NCI-H345 (cell line): ENCODE results near the gene ACOT13.
A peak's percentile ranks its signal among the peaks of the same experiment; 100 is the strongest.
"Not testable (repeated sequence)": the region's sequence is repeated elsewhere in the genome, so short reads cannot be mapped to it uniquely, and the experiment has no call there.

ENCODE experiments used
- DNase-seq: peaks from one replicate; lab custom pipeline; 2025; lab: John Stamatoyannopoulos, UW

ACOT13 gene

DNA sequence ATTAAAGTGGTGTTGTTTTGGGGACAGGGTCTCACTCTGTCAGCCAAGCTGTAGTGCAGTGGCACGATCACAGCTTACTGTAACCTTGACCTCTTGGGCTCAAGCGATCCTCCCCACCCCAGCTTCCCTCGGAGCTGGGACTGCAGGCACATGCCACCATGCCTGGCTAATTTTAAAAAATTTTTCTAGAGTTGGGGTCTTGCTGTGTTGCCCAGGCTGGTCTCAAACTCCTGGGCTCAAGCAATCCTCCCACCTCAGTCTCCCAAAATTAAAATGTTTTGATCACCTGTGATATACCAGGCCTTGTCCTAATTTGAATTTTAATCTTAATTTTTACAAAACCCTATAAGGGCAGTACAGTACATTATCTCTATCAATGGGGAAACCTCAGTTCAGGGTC, 25.5 kb downstream of the ACOT13 start:
- no peak for DNase-seq

DNA sequence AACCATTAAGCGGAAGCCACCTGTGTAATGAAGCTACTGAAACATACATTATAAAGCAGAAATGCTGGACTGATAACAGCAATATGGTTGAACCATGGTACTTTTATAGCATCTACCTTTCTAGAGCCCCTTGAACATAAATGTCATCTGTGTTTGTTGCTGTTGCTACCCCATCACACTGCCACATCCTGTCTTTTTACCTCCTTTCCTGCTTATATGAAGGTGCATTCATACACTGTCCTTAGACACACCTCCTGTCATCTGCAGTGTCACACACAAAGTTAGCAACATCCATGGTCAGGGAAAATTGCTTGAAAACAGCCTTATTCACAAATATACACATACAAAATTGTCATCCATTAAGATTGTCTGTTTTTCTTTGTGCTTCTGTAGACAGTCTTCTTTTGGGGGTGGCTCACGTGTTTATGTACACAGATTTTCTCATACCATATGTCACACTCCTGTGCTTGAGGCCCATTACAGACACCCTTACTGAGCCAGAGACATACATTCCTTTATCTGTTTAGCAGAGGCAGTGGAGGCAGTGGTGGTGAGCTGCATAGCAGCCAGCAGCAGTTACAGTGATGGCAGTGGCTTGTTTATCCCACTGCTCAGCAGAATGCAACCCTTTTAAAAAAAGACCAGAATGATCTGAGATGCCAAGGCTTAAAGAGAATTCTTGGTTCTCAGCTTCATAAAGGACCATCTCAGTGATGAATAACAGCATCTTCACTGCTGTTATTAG, 26.1 kb downstream of the ACOT13 start:
- DNase-seq = no peak

DNA sequence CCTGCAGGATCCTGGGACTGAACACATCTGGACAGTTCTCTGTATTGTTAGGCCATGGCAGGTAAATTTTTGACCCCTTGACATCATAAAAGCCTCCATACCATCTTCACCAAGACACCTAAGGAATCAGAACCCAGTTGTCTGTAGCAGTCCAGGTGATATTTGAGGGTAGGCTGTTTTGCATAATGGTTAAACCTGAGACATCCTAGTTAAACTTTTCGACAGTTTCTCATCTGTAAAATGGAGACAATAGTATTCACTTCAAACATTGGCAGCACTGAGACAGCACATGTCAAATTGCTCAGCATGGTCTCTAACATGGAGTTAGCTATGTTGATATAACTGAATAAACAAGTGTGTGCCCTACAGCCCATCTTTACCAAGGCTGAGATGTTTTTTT, 27.3 kb downstream of the ACOT13 start:
- peak; percentile 27 for DNase-seq

DNA sequence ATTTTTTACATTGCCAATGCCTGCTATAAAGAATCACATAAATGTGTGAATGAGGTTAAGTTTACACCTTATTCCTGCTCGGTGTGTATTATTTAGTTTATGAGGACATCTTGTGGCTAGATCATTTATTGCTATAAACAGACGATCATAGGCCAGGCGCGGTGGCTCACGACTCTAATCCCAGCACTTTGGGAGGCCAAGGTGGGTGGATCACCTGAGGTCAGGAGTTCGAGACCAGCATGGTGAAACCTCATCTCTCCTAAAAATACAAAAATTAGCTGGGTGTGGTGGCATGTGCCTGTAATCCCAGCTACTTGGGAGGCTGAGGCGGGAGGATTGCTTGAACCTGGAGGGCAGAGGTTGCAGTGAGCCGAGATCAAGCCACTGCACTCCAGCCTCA, 28.8 kb downstream of the ACOT13 start:
- DNase-seq = peak; percentile 57

DNA sequence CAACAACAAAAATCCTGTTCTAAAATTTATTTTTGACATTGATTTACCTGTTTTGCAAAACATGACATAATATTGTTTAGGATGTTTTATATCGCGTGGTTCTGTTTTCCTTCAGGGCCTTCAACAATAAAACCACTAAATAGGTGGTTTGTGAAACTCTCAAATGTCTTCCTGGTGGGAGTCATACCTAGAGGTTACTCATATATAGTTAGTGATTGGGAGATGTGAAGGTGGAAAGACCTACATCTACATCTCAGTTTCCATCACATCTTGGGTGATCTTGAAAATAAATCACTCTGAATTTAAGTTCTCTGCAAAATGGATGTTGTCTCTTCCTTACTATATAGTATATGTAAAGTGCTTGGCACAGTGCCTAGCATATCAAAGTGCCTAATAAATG, 29.2 kb downstream of the ACOT13 start:
- no peak for DNase-seq

DNA sequence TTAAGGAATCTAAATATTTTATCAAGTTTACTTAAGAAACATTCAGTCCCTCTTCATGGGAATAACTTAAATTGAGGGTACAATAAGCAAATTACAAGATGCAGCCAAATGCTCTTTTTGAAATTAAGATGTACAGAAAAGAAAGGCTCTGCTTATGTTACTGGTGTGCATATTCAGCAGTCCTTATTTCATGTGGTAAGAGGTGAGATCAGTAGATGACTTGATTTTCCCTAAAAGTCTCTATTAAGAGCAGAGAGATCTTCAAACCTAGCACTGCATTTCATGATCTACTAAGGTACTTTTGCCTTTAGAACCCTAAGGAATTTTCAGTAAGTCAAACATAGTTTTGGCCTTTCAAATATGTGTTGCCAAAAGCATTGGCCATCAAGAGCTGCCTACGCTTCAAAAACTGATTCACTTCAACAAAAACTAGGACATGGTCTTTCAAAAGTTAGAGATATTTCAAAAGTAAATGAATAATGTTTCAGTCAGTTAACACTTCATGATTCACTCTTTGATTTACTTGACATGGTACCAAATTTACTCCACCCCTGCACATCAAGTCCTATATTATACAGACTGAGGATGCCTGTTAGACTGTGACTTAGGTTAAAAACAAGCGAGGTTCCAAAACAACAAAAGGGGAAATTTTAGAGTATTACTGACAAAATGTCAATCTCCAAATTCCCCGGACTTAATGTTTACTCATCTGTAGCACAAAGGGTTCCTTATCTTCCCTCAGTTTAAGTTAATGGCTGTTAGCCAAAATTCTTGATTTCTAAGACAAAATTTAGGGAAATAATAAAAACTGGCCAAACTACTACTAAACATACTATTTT, 32.9 kb downstream of the ACOT13 start:
- DNase-seq = no peak

DNA sequence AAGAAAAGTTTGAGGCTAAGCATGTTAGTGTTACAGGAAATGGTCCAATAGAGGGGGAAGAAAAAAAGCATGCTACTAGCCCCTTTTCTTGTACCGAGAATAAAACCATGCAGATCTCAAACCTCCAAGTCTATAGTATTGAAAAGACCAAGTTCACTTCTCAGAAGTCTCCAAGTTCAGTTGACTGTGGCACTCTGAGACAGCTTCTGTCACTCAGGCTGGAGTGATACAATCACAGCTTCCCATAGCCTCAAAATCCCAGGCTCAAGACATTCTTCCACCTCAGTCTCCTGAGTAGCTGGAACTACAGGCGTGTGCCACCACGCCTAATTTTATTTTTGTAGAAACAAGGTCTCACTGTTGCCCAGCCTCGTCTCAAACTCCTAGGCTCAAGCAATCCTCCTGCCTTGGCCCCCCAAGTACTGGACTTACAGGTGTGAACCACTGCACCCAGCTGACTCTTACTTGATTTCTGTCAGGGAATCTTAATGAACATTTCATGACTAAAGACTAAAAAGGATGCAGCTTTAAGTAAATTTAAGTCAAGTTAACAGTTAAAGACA, 35.9 kb downstream of the ACOT13 start:
- no peak for DNase-seq

DNA sequence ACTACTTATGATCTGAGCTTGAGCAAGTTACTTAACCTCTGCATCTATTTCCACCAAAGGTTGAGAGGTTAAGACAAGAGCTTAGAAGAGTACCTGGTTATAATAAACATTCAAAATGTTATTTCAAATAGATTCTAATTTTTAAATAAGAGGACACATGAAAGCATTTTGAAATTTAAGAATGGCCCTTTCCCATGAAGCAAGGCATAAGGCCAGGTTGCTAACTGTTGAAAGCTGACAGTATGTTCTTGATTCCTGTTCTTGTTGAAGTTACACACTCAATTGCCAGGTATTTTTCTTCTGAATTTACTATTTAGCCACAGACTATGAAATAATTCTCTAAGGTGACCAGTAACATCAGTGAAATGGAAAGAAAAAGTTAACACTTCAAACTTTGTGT, 37.6 kb downstream of the ACOT13 start:
- no peak for DNase-seq

DNA sequence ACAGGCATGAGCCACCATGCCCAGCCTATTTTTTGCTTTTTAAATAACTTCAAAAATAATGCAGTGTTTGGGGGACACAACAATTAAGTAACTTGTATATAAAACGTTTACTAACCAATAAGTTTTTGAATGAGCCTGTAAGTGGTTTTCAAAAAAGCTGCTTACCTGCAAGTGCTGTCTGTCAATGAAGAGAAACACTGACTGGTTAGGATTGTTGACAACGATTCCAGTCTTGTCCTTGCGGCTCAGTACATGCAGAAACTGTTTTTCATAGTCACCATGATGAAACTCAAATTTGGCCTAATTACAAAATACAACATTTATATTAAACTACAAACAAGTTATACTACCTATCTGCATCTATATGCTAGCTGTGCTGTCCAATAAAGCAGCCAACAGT, 41.7 kb downstream of the ACOT13 start:
- no peak for DNase-seq

DNA sequence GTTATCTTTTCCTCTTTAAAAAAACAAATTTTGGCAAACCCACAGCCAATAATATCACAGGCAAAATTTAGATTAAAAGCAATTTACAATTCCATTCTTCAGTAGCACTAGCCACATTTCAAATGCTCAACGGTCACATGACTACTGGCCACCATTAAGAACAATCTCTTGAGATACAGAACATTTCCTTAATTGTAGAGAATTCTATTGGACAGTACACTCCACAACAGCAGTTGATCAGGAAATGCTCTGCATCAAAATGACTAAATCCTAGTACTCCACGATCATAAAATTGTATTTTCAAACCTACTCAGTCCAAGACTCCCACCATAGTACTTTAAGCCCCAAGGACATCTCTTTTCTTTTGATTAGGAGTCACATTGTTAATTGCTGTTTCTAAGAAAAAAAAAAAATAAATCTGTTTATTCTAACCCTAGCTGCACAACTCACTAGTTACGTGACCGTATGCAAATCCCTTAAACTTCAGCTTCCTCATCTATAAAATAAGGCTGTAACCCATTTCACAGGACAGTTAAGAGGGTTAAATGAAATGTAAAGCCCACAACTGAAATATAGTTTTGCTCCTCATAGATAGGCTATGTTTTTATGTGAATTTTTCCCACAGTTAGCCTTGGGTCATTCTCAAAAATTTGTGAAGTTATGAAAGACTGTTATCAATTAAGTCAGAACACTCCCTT, 42.3 kb downstream of the ACOT13 start:
- DNase-seq = no peak

DNA sequence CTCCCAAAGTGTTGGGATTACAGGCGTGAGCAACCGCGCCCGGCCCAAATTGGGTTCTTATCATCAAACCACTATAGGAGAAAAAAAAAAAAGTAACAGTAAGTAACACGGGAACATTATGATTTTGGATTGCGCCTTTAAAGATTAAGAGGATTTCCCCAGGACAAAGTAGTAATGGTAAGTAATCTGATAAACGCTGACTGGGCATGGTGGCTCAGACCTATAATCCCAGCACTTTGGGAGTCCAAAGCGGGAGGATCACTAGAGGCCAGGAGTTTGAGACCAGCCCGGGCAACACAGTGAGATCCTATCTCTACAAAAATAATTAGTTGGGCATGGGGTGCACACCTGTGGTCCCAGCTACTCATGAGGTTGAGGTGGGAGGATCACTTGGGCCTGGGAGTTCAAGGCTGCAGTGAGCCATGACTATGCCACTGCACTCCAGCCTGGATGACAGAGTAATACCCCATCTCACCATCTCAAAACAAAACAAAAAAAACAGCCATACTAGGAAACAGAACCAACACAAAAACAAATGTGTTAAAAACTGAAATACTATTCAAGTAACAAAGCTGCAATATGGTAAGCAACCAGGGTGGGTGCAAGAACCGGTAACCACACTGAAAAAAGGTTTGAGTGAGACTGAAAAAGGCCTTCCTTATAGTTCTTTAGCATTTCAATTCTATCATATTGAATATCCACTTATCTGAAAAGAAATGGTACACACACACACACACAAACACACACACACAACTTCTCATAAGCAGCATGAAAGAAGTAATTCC, 43.8 kb downstream of the ACOT13 start:
- no peak for DNase-seq

DNA sequence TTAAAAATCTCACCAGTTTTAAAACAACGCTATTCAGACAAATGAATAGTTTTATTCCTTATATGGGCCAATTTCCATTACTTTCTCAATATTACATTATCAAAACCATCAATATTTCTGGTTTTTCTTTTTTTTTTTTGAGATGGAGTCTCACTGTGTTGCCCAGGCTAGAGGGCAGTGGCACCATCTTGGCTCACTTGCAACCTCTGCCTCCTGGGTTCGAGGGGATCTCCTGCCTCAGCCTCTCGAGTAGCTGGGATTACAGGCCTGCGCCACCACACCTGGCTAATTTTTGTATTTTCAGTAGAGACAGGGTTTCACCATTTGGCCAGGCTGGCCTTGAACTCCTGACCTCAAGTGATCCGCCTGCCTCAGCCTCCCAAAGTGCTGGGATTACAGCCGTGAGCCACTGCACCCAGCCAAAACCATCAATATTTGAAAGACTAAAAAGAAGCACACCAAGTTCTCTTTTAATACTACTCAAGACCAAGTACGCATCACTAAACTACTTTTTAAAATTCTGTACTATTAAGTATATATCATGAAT, 49.8 kb downstream of the ACOT13 start:
- not testable (repeated sequence) for DNase-seq

DNA sequence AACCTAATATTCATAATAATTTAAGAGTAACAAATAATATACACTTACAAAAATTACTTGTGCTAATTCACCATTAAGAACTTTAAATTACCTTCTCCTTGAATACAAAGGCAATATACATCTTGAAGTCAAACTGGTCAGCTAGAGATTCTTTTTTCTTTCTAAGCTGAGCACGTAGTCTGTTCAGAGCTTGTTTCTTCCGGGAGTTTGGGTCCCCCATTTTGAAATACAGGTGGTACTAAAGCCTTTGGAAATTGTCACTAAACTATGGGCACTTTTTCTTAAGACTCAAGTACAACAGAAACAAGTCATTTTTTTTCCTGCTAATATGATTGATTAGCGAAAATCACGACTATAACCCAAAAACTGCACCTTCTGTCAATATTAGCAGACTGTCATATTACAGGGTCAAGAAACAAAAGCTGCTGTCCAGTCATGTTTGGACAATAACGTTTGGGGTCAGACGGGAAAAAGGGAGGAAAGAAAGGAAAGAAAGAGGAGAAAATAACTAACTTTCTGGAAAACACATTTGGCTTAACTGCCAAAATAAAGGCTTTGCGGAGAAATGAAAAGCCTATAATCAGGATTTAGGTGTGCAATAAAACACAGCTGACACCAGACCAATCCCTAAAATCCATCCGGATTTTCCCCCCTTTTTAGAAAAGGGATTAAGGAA, 51.7 kb downstream of the ACOT13 start:
- DNase-seq = no peak

DNA sequence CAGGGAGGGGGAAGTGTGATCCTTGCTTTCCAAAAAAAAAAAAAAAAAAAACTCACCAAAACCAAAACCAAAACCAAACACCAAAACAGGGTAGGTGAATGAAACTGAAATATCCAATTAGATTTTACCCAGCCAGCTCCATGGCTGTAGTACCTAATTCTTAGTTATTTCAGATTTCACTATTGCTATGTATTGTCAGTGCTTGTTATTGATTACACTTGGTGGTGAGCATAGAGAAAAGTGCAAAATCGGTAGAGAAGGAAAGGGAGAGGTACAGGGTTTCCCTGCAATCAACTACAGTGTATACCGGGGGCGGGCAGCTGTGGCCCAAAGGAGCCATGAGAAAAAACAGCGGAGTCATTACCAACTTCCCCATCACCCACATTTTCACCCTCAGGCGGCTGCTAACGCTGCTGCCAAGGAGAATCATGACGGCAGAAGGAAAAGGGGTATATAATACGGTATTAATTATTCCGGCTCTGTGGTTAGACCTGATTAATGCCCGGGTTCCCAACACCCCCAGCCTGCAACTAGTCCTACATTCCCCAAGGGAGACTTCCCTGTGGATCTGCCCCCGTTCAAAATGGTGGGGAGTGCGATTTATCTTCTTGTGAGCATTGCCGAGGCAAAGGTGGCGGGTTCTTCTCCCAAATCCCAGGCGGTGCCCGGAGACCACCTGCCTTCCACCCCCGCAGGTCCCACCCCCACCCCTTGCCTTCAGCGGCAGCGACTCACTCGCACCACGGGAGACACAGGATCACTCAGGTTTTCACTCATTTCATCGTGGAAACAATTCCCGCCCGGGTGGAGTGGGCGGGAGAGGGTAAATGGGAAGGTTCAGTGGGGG, 52.5 kb downstream of the ACOT13 start, which contains the start of gene C6orf62:
Gene C6orf62 (minus strand): TSS at position 30 of the 847 bp plus-strand sequence. CDS start 486 bp downstream, outside the sequence.
- no peak for DNase-seq

DNA sequence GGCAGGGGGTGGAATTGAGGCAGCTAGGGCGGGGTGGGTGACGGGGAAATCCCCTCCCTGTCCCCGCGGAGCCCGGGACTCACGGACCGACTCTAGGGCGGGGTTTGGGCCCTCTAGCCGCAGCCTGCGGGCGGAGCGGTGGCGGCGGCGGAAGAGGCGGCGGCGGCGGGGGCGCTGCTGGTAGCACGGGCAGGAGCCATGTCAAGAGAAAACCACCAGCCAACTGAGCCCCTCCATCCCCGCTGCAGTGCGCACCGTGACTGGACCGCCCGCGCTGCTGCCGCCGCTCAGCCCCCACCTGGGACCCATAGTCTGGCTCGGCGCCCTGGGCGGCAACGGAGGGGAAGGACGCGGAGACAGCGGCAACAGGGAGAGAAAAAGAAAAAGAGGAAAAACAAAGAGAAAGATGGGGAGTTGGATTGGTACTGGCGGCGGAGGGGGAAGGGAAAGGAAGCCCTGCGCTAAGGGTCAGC, 53.3 kb downstream of the ACOT13 start:
- DNase-seq = peak; percentile 43

DNA sequence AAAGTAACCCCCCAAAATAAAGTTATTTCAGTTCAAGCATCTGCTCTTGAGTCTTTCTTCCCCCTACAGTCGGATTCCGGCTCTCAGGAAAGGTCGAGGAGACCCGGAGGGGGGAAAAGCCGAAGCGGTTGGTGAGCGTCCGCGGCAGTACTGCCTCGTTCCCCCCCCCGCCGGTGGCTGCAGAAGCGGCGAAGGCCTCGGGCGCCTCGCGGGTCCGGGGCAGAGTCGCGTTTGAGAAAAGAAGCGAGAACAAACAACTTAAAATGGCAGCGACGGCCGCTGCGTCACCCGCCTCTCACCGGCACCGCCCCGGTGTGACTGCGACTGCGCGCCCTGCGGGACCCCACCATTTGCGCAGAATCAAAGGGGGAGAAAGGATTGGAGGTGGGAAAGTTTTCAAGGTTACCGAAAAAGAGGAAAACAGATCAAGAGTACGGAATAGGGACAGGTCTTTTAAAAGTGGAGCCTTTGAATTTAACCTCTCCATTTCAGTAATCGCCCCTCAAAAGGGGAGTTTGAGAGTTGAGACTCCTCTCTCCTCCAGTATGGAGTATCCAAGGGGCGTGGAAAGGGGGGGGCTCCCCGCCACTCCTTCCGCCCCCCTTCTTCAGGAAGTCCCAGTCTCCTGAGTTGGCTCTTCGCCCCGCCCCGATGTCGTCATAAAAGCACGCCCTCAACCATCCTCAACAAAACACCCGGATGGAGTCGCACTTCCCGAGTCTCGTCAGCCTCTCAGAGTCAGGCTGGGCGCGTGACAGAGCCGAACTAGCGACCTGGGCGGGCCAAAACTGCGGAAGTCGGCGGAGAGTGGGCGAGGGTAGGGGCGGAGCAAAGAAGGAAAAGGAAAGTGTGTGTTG, 54.0 kb downstream of the ACOT13 start:
- DNase-seq = peak; percentile 100

DNA sequence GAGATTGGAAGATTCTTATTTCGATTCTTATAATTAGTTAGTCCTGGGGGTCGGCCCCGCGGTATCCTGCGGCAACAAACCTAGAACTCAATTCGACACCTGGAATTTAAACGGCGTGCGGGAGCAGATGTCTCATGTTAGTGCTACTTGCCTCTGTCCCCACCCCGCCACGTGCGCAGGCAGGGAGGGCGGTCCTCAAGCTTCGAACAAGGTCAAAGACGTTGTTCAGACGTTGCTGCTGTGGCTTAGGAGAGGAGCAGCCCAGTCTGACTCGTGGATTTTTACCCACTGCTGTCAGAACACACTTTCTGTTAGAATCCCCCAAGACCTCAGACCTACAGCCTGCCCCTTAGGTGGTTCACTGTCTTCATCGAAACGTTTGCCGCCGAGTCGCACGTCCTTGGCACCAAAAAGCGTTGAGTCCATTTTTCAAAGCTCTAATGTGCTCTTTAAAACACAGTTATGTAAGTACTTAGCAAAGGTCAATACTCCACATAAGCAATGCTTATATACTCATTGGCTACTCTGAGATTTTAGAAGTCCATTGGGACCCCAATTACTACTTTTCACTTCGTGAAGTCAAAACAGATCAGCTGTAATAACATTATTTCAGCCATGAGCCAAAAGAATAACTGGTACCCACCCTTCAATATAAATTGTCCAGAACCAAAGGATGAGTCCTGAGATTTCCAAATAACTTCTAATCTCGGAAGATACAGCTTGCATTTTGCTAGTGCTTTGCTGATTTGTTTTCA, 54.8 kb downstream of the ACOT13 start:
- peak; percentile 93 for DNase-seq

DNA sequence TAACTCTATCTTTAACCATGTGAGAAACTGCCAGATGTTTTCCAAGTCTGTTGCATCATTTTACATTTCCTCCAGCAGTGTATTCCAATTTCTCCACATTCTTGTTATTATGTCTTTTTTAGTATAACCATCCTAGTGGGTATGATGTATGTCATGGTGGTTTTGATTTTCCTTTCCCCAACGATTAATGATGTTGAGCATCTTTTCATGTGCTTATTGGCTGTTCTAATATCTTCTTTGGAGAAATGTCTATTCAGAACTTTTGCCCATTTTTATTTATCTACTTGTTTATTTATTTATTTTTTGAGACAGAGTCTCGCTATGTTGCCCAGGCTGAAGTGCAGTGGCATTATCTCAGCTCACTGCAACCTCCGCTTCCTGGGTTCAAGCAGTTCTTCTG, 56.4 kb downstream of the ACOT13 start:
- DNase-seq = no peak
